Measurements from ENCODE around the gene DGCR2. TPM values are rescaled to one million over a fixed set of nuclear protein-coding genes. Genes with fewer than 3 reads are reported as not detected.
"Not testable (repeated sequence)": the region's sequence is repeated elsewhere in the genome, so short reads cannot be mapped to it uniquely, and the experiment has no call there.

The DGCR2 gene
- total RNA-seq, 2 experiments from 2014 or later, result 20.5 to 22.2 TPM

DNA sequence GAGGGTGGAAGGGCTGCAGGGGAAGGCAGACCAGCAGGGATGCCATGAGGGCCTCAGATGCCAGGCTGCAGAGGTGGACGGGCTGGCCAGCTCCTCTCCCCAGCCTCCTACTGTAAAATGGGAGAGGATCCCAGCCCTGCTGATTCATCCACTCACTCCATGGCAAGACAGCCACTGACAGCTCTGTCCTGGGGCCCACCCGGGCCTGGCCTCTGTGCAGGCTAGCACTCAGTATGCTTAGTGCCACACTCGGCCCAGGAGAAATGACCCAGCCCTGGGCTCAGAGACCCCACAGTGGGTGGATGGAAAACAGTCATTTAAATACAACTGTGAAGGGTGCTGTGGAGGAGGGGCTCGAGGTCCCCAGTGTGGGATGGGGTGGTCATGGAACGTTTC lies 94.2 kb downstream of the DGCR2 start:
- H3K27ac Mint-ChIP-seq, H3K4me1 Mint-ChIP-seq, H3K36me3 Mint-ChIP-seq, H3K9me3 Mint-ChIP-seq, H3K4me3 Mint-ChIP-seq, DNase-seq: not testable (repeated sequence)
- H3K27me3 Mint-ChIP-seq, result peaks cover 36% of the 10 kb centered on the region

DNA sequence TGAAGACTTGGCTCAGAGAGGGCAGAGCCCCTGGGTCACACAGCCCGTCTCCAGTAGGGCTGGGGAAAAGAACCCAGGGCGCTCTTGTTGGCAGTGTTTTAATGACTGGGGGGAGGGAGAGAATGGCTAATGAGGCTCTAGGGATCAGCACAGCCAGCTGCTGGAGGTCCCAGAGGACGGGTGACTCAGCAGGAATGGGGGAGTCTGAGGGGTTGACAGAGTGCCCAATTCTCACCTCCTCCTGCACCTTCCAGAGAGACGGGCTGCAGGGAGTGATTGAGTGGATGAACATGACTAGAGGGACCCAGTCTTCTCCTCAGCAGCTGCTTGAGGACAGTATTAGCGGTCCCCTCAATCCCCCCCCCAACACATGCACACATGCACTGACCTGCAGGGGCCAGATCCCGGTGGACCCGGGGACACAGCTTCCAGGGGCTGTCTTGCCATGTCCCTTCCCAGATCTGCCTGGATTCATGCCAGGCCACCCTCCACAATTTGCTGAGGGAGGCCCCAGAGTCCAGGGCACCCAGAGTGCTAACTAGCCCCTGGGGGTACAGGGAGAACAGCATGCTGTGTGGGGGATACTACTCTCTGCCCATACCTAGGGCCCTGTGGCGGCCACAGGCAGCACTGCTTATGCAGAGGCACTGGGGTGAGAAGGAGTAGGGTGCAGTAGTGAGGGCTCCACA lies 94.7 kb downstream of the DGCR2 start:
- not testable (repeated sequence) for H3K4me3 Mint-ChIP-seq, H3K36me3 Mint-ChIP-seq, H3K4me1 Mint-ChIP-seq, H3K9me3 Mint-ChIP-seq, DNase-seq, H3K27ac Mint-ChIP-seq
- H3K27me3 Mint-ChIP-seq, result peaks cover 40% of the 10 kb centered on the region

- H3K4me1 Mint-ChIP-seq, H3K27ac Mint-ChIP-seq, H3K9me3 Mint-ChIP-seq, DNase-seq, H3K36me3 Mint-ChIP-seq, H3K4me3 Mint-ChIP-seq: not testable (repeated sequence)
- H3K27me3 Mint-ChIP-seq, result peaks cover 47% of the 10 kb centered on the region
These were observed 96.1 kb downstream of the DGCR2 start for GRCh38 chr22:19026080-19026479.

- not testable (repeated sequence) for H3K27ac Mint-ChIP-seq, H3K9me3 Mint-ChIP-seq, H3K4me1 Mint-ChIP-seq, H3K4me3 Mint-ChIP-seq, DNase-seq, H3K36me3 Mint-ChIP-seq
- peaks cover 50% of the 10 kb centered on the region for H3K27me3 Mint-ChIP-seq
These were observed 97.2 kb downstream of the DGCR2 start for GRCh38 chr22:19024956-19025489.

GRCh38 chr22:19023931-19024330 lies 98.3 kb downstream of the DGCR2 start:
- H3K27me3 Mint-ChIP-seq, result peaks cover 54% of the 10 kb centered on the region
- not testable (repeated sequence) for H3K9me3 Mint-ChIP-seq, H3K36me3 Mint-ChIP-seq, H3K27ac Mint-ChIP-seq, H3K4me1 Mint-ChIP-seq, DNase-seq, H3K4me3 Mint-ChIP-seq

DNA sequence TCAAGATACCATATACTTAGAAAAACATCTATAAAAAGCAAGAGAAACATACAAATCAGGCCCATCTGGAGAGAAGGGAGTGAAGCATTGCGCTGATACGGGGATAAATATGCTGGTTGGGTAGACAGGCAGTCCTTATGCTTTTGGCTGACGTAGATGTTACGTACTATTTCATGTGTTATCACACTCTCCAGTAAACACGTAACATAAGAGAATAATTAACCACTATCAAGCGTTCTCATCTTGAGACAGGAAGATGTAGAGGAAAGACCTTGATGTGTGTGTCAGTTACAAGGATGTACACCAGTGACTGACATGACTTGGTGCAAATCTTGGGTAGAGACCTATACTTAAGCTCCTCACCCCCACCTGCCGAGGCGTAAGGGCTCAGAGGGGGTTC lies 99.5 kb downstream of the DGCR2 start:
- H3K9me3 Mint-ChIP-seq, result no peaks in the 10 kb centered on the region
- no peaks in the 10 kb centered on the region for H3K4me1 Mint-ChIP-seq
- DNase-seq, result no peak
- no peak overlapping the region for H3K4me3 Mint-ChIP-seq
- H3K27ac Mint-ChIP-seq, result no peak overlapping the region
- H3K36me3 Mint-ChIP-seq, result no peaks in the 10 kb centered on the region
- H3K27me3 Mint-ChIP-seq, result peaks cover 51% of the 10 kb centered on the region

- no peak for DNase-seq
- no peak overlapping the region for H3K4me3 Mint-ChIP-seq
These were observed 102.6 kb downstream of the DGCR2 start for GRCh38 chr22:19019679-19020032.

GRCh38 chr22:19019029-19019678 lies 103.1 kb downstream of the DGCR2 start:
- Mint-ChIP-seq H3K4me3 (no peak overlapping the region), H3K36me3 (no peaks in the 10 kb centered on the region), H3K27me3 (peaks cover 59% of the 10 kb centered on the region), H3K27ac (no peak overlapping the region), H3K4me1 (no peaks in the 10 kb centered on the region), H3K9me3 (no peaks in the 10 kb centered on the region)
- no peak for DNase-seq

More at GRCh38 chr22:19019679-19020032, 102.6 kb downstream of the DGCR2 start:
- Mint-ChIP-seq H3K27me3 (peaks cover 58% of the 10 kb centered on the region), H3K9me3 (no peaks in the 10 kb centered on the region), H3K4me1 (no peaks in the 10 kb centered on the region), H3K27ac (no peak overlapping the region), H3K36me3 (no peaks in the 10 kb centered on the region)

- Mint-ChIP-seq H3K4me3 (no peak overlapping the region), H3K9me3 (no peaks in the 10 kb centered on the region), H3K4me1 (no peaks in the 10 kb centered on the region), H3K27me3 (peaks cover 60% of the 10 kb centered on the region), H3K36me3 (no peaks in the 10 kb centered on the region), H3K27ac (no peak overlapping the region)
- no peak for DNase-seq
These were observed 104.0 kb downstream of the DGCR2 start for GRCh38 chr22:19018256-19018655.

DNA sequence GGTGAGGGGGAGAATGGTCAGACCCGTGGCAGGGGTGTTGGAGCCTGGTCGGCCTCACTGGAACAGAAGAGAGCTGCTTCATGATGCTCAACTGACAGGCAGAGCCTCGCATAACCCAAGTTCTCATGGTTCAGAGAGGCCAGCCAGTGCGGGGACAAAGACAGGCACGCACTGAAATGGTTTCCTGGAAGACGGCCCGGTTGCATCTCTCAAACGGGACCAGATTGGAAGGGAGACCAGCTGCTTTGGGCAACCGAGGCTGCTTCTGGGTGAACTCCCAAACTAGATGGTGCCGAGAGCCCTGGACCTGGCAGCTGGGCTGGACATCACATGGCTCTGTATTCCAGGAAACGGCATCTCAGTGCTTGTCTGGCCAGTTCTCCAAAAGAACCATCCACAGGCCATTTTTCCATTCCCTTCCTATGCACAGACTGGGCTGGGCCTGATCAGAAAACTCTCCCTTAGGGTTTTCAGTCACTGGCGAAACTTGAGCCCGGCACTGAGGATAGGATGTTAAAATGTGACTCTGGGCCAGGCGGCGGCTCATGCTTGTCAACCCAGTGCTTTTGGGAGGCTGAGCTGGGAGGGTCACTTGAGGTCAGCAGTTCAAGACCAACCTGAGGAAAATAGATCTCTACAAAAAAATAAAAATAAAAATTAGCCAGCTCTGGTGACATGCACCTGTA lies 106.0 kb downstream of the DGCR2 start:
- no peak for DNase-seq
- no peak overlapping the region for H3K27ac Mint-ChIP-seq

DNA sequence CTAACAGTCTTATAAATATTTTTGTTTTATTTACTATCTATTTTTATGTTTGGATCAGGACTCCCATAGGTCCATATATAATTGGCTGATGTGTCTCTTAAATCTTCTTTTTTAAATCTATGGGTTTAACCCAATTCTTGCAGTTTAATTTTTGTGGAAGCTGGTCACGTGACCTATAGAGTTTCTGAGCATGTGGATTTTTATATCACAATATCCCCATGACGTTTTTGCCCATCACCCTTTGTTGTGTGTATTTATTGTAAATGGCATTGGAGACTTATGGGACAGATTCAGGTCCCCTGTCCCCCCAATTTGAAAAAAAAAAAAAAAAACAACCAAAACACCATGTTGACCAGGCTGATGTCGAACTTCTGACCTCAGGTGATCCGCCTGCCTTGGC lies 107.3 kb downstream of the DGCR2 start:
- H3K4me3 Mint-ChIP-seq, result no peak overlapping the region
- no peaks in the 10 kb centered on the region for H3K36me3 Mint-ChIP-seq
- DNase-seq, result no peak
- no peaks in the 10 kb centered on the region for H3K9me3 Mint-ChIP-seq
- H3K27me3 Mint-ChIP-seq, result peaks cover 50% of the 10 kb centered on the region
- no peak overlapping the region for H3K27ac Mint-ChIP-seq
- no peaks in the 10 kb centered on the region for H3K4me1 Mint-ChIP-seq

More for the DNA sequence above, 106.0 kb downstream of the DGCR2 start:
- peaks cover 54% of the 10 kb centered on the region for H3K27me3 Mint-ChIP-seq
- no peaks in the 10 kb centered on the region for H3K36me3 Mint-ChIP-seq
- H3K9me3 Mint-ChIP-seq, result no peaks in the 10 kb centered on the region
- H3K4me3 Mint-ChIP-seq, result no peak overlapping the region
- H3K4me1 Mint-ChIP-seq, result no peaks in the 10 kb centered on the region

- H3K27me3 Mint-ChIP-seq, result peaks cover 46% of the 10 kb centered on the region
- not testable (repeated sequence) for H3K27ac Mint-ChIP-seq, H3K36me3 Mint-ChIP-seq, H3K9me3 Mint-ChIP-seq, DNase-seq, H3K4me3 Mint-ChIP-seq, H3K4me1 Mint-ChIP-seq
These were observed 108.2 kb downstream of the DGCR2 start for GRCh38 chr22:19013881-19014598.

DNA sequence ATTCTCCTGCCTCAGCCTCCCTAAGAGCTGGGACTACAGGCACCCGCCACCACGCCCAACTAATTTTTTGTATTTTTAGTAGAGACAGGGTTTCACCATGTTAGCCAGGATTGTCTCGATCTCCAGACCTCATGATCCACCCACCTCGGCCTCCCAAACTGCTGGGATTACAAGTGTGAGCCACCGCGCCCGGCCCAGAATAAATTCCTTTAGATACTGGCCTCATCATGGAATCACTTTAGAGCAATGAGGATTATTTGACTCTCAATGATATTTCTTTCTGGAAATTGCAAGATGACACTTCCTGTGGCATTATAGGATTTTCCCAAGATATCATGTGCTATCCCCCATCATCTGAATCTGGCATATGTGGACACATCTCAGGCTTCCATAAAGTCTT lies 108.8 kb downstream of the DGCR2 start:
- H3K9me3 Mint-ChIP-seq, H3K27ac Mint-ChIP-seq, H3K4me1 Mint-ChIP-seq, H3K4me3 Mint-ChIP-seq, DNase-seq, H3K36me3 Mint-ChIP-seq: not testable (repeated sequence)
- peaks cover 40% of the 10 kb centered on the region for H3K27me3 Mint-ChIP-seq

DNA sequence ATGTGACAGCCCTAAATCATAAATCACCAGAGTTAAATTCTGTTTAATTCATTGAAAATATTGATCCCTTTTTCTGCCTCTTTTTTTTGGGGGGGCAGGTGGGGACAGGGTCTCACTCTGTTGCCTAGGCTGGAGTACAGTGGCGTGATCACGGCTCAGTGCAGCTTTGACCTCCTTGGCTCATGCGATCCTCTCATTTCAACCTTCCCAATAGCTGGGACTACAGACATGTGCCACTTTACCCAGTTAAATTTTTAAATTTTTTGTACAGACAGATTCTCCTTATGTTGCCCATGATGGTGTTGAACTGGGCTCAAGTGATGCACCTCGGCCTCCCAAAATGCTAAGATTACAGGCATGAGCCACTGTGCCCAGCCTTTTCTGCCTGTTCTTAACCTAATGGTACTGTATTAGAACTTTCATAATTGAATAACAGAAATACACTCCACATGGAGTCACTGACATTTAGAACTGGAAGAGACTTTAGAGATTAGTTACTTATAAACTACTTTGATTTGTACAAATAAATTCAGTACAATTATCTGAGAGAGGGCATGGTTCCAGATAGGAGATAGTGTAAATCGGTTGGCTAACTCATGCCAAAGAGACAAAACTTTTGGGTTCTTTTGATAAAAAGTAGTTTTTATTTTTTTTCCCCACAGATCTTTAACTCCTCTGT lies 109.8 kb downstream of the DGCR2 start:
- DNase-seq, result no peak
- Mint-ChIP-seq H3K9me3 (no peaks in the 10 kb centered on the region), H3K4me3 (no peak overlapping the region), H3K4me1 (no peaks in the 10 kb centered on the region), H3K27me3 (peaks cover 35% of the 10 kb centered on the region), H3K27ac (no peak overlapping the region), H3K36me3 (no peaks in the 10 kb centered on the region)

DNA sequence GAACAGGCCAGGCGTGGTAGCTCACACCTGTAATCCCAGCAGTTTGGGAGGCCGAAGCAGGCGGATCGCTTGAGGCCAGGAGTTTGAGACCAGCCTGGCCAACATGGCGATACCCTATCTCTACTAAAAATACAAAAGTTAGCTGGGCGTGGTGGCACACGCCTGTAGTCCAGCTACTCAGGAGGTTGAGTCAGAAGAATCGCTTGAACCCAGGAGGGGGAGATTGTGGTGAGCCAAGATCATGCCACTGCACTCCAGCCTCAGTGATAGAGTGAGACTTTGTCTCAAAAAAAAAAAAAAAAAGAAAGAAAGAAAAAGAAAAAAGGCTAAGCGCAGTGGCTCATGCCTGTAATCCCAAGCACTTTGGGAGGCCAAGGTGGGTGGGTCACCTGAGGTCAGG lies 110.6 kb downstream of the DGCR2 start:
- not testable (repeated sequence) for DNase-seq, H3K4me3 Mint-ChIP-seq, H3K36me3 Mint-ChIP-seq, H3K27ac Mint-ChIP-seq, H3K9me3 Mint-ChIP-seq, H3K4me1 Mint-ChIP-seq
- H3K27me3 Mint-ChIP-seq, result peaks cover 27% of the 10 kb centered on the region
